ENCODE data around the gene RAP2B.

Gene RAP2B

DNA sequence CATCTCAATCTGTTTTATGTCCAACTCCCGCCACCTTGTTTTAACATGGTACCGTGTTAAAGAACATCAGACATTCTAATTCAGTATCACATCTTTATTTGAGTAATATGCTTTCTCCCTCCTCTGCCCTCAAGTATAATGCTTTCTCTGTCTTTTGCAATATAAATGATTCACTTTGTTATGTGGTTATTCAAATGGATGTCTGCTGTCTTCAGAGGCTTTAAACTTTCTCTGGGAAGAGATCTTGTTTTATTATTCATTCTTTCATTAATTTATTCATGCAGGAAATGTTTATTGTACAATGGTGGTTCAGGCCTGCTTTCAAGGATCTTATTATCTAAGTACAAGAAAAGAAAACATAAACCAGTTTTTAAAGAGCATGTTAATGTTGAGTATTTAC lies 57.1 kb downstream of the RAP2B start:
- DNase-seq (ENCODE audit: low read depth): no peak
- TF ChIP-seq CTCF (IDR thresholded peaks at IDR 0.05; ENCODE audit: low read depth, low read length, missing control alignments): no peak
- no peak overlapping the region for H3K4me3 ChIP-seq (ENCODE audit: low read depth, low read length)
